Bronchial smooth muscle cell (primary cell): ENCODE data around the gene SPRN. TPM values are rescaled to one million over a fixed set of nuclear protein-coding genes. Genes with fewer than 3 reads are reported as not detected.

Experiments
- total RNA-seq: library from RNA; depleted of rRNA; stranded (reverse); fragments of >200 nt; gene quantifications from 2 replicates; pipeline ENCODE4 v1.2.1, GENCODE V29; 2014

The SPRN gene, protein sequence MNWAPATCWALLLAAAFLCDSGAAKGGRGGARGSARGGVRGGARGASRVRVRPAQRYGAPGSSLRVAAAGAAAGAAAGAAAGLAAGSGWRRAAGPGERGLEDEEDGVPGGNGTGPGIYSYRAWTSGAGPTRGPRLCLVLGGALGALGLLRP
- total RNA-seq: 0.17 and 0.63 TPM in 2 replicates

DNA sequence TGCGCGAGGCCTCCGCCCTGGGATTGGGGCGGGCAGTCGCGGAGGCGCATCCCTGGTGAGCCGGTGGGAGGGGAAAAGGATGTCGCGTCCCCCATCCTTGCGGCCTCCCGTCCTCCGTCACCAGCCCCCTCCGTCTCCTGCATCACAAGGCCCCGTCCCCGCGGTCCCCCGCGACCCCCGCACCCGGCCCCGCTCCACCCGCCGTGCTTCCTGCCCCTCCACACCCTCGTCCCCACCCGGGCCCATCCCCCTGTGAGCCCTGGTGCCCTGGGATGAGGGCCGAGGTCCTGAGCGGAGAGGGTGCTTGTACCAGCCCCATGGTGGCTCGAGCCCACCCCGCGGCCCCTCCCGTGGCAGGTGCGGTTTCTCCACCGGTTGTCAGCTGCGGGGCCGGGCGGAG lies at the start of gene SPRN:
SPRN (minus strand) TSS at position 25 of the 400 bp plus-strand sequence. CDS start 944 bp downstream, outside the sequence.

DNA sequence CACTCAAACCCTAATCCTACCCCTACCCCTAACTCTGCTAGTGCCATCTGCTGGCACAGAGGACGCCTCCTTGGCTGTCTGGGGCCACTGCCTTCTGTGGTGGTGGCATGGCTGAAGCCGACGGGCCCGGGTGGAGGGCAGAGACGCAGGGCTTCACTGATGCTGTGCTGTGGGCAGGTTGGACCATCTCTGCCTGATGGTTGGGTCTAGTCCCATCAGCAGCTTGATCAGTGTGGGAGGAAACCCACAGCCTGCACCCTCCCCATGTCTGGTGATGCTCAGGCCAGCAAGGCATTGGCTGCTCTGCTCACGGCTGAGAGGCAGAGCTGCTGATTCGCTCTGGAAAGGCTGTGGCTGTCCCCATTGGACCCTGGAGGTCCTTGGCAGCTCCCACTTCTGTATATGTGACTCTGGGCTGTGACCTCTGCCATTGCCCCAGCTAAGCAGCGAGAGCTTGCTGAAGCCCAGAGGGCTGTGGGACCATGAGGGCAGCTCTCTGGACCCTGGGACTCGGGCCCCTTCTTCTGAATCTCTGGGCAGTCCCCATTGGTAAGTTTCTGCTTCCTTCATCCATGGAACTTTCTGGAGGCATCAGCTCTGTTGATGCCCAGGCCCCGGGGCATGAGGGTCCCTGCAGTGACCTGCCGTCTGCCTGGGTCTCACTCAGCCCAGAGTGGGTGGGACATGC lies 29.2 kb upstream of the SPRN start, which contains the start of gene SCART1:
SCART1 (plus strand) TSS at position 430 of the 688 bp plus-strand sequence; CDS start at position 483, 53 bp downstream.

DNA sequence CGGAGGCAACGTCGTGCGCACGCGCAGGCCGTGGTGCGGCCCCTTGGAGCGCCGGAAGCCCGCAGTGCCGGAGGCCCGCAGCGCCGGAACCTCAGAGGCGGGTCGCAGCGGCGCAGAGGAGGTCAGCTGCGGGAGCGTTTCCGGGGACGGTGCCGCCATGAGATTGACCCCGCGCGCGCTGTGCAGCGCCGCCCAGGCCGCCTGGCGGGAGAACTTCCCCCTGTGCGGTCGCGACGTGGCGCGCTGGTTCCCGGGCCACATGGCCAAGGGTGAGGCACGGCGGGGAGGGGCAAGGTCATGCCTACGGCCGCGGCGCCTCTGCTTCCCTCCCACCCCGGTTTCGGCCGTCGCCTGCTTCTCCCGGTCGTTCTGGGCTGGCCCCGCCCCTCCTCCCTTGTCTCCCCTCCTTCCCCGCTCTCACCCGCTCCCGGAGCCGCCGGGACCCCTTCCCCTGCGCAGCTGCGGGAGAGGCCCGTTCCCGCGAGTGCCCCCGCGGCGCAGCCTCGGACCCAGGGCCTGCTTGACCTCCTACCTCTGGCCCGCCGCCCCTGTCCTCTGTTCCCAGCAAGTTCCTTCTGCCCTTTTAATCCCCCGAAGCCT lies 30.3 kb downstream of the SPRN start, which contains the start of gene MTG1:
MTG1 (plus strand) TSS at position 94 of the 600 bp plus-strand sequence; CDS start at position 158, 64 bp downstream.

DNA sequence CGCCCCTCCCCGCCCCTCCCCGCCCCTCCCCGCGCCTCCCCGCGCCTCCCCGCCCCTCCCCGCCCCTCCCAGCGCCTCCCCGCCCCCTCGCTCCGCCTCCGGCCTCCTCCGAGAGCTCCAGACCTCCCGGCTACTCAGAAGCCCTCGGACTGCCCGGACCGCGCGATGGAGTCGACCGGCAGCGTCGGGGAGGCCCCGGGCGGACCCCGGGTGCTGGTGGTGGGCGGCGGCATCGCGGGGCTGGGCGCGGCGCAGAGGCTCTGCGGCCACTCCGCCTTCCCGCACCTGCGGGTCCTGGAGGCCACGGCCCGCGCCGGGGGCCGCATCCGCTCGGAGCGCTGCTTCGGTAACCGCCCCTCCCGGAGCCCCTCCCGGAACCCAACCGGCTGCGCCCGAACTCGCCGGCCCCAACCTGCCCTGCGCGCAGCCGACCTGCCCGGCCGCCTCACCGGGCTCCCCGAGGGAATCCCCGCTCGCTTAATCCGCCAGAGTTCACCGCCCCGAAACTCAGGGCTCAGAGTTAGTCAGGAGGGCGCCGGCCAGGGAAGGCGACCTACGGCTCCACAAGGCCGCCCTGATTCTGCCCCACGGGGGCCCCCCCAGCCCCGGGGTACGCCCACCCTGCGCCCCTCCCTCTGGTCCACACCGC lies 45.1 kb downstream of the SPRN start, which contains the start of gene PAOX:
PAOX (plus strand) TSS at position 111 of the 649 bp plus-strand sequence; CDS start at position 166, 55 bp downstream.

DNA sequence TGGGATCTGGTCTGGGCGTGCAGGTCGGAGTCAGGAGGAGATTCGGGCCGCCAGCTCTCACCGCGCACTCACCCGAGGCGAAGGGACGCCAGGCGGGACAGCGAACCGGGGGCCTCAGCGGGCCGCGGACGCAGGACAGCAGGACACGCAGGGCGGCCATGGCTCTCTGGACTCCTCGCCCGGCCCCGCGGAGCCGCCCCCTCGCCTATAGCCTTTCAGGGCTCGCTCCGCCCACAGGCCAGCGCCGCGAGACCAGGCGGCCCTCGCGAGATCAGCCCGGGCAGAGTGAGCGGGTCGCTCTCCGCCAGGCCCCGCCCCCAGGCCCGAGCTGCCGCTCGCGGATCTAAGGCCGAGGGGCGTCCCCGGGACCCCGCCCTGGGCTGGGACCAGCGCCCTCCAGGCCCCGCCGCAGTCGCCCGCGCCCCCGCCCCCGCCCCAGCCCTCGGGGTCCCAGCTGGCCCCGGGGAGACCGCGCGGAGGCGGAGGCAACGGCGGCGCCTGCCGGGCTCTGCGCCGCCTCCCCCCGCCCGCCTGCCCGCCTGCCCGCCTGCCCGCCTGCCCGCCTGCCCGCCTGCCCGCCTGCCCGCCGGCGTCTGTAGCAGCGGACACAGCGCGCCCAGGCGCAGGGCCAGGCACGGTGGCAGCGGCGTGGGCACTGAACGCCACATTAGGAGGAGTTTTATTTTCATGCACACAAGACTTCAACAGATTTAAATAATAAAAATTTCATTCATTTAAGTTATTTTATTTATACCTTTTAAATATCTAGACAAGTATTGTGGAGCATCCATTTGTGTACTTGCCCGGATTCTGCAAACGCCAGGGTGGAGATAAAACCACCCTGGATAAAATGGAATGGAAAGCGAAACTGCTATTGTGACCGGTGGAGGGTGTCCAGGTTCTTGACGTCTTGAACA lies 51.0 kb downstream of the SPRN start, which contains the start of gene ECHS1:
ECHS1 (minus strand) TSS at position 181 of the 917 bp plus-strand sequence; CDS start at position 160, 21 bp downstream.

Other genes with a start within 250 kb of the SPRN start
- not detected in 2 replicates for gene UTF1, start 194.4 kb downstream of the SPRN start, total RNA-seq
- gene VENTX, start 186.8 kb downstream of the SPRN start, total RNA-seq: not detected in 2 replicates
- gene ADAM8, start 147.8 kb downstream of the SPRN start, total RNA-seq: 1.7 and 2.4 TPM in 2 replicates
- 62.6 and 70.2 TPM in 2 replicates for gene TUBGCP2, start 115.8 kb downstream of the SPRN start, total RNA-seq
- 18.0 and 26.1 TPM in 2 replicates for gene ZNF511, start 115.7 kb downstream of the SPRN start, total RNA-seq
- gene CALY, start 87.7 kb downstream of the SPRN start, total RNA-seq: 0.16 TPM in 1 of 2 replicates, not detected in the other
- gene PRAP1, start 77.3 kb downstream of the SPRN start, total RNA-seq: not detected in 2 replicates
- 11.0 and 18.8 TPM in 2 replicates for gene FUOM, start 66.6 kb downstream of the SPRN start, total RNA-seq
- gene ECHS1, start 51.3 kb downstream of the SPRN start, total RNA-seq: 49.7 and 55.3 TPM in 2 replicates
- gene PAOX, start 45.4 kb downstream of the SPRN start, total RNA-seq: 6.1 and 6.6 TPM in 2 replicates
- gene MTG1, start 30.5 kb downstream of the SPRN start, total RNA-seq: 21.8 and 25.9 TPM in 2 replicates
- gene SCART1, start 29.3 kb upstream of the SPRN start, total RNA-seq: 3.7 and 4.7 TPM in 2 replicates
- 0.47 and 0.52 TPM in 2 replicates for gene CYP2E1, start 102.7 kb upstream of the SPRN start, total RNA-seq
- under 0.01 TPM in 1 of 2 replicates, not detected in the other for gene SYCE1, start 141.0 kb upstream of the SPRN start, total RNA-seq
- not detected in 2 replicates for gene FRG2B, start 202.2 kb upstream of the SPRN start, total RNA-seq